Small intestine (tissue), 16 donors: ENCODE measurements around the gene GPATCH2. TPM values are rescaled to one million over a fixed set of nuclear protein-coding genes. Genes with fewer than 3 reads are reported as not detected.

Experiments
- DNase-seq, 2 donors: peaks; one replicate each; pipeline versions ENCODE4 v3.0.0 to v3.0.0-alpha.2; 2013
- FAIRE-seq: peaks from 2 replicates; lab custom pipeline; 2012; peaks lifted over from hg19 to GRCh38; lab: Jason Lieb, UNC
- H3K27ac ChIP-seq, 3 donors: one replicate each; pipeline ENCODE4 v1.5.1; 2013; ENCODE audit warnings: low read length in 2 of 3, mild to moderate bottlenecking in 2 of 3, control low read depth in 1 of 3, inconsistent platforms in 1 of 3, low read depth in 1 of 3, moderate library complexity in 1 of 3
- H3K27me3 ChIP-seq, 3 donors: one replicate each; pipeline ENCODE4 v1.6.1; 2013; ENCODE audit warnings: low read length in 3 of 3, inconsistent platforms in 1 of 3; ENCODE audit not compliant: control insufficient read depth in 3 of 3, insufficient read depth in 3 of 3
- H3K36me3 ChIP-seq, 3 donors: one replicate each; pipeline ENCODE4 v1.6.1; 2013; ENCODE audit warnings: low read length in 3 of 3, inconsistent platforms in 1 of 3, low read depth in 1 of 3, mild to moderate bottlenecking in 1 of 3, moderate library complexity in 1 of 3; ENCODE audit not compliant: control insufficient read depth in 3 of 3, insufficient read depth in 2 of 3
- H3K4me1 ChIP-seq, 3 donors: one replicate each; pipeline ENCODE4 v1.6.1; 2013; ENCODE audit warnings: low read length in 2 of 3, inconsistent platforms in 1 of 3, low read depth in 1 of 3, mild to moderate bottlenecking in 1 of 3, moderate library complexity in 1 of 3; ENCODE audit not compliant: control insufficient read depth in 3 of 3, insufficient read depth in 2 of 3
- H3K4me3 ChIP-seq, 3 donors: one replicate each; pipeline ENCODE4 v1.5.1; 2013; ENCODE audit warnings: low read length in 3 of 3, control low read depth in 1 of 3, inconsistent platforms in 1 of 3, low read depth in 1 of 3, mild to moderate bottlenecking in 1 of 3, moderate library complexity in 1 of 3
- H3K9me3 ChIP-seq, 2 donors: one replicate each; pipeline ENCODE4 v1.6.1; 2013; ENCODE audit warnings: low read depth in 1 of 2, low read length in 1 of 2; ENCODE audit not compliant: control insufficient read depth in 2 of 2, insufficient read depth in 1 of 2
- WGBS, 3 donors: extraction: QIAGEN DNeasy Blood & Tissue Kit; methylation state at CpG; one replicate each; pipeline ENCODE4 v1.1.7; 2013; 5-methylcytosine and 5-hydroxymethylcytosine counted together
- long read RNA-seq, 10 donors: transcript quantifications; one replicate each; lab custom pipeline, GENCODE V29; 2026
- polyA plus RNA-seq, 4 donors: library from polyadenylated mRNA; stranded (reverse) in 3 of 4; unstranded in 1 of 4; fragments of 200-250 nt in 3 of 4; fragments of 120-200 nt in 1 of 4; gene quantifications; one replicate each; pipeline versions ENCODE4 v1.2.1 to v1.2.3, GENCODE V29; 2013
- donor health status: healthy with polysubstance abuse.
- donor health status: control.
- donor health status: control.
- donor health status: Bipolar disorder and iron deficiency.
- donor health status: healthy.

GPATCH2 gene
- polyA plus RNA-seq, result 10 to 100 TPM in 1 of 4 donors, 1 to 10 TPM in 3; 2.7 to 21.9 (median 5.6) TPM
- long read RNA-seq, donor 1, result 0 reads
- long read RNA-seq, donor 2, result 0 reads
- long read RNA-seq, donor 3, partial matches to known transcripts, result 12 of 12 reads
- long read RNA-seq, donor 3, other reads (novel, unspliced or antisense), result 0 of 12 reads
- long read RNA-seq, donor 4, result 0 reads
- long read RNA-seq, donor 5, result 0 reads
- long read RNA-seq, donor 6, full-length matches to known transcripts, result 1 of 8 reads
- long read RNA-seq, donor 6, partial matches to known transcripts, result 7 of 8 reads
- long read RNA-seq, donor 6, other reads (novel, unspliced or antisense), result 0 of 8 reads
- long read RNA-seq, donor 7, result 0 reads
- long read RNA-seq, donor 8, result 0 reads
- long read RNA-seq, donor 9, result 0 reads
- long read RNA-seq, donor 10, partial matches to known transcripts, result 7 of 7 reads
- long read RNA-seq, donor 10, other reads (novel, unspliced or antisense), result 0 of 7 reads

DNA sequence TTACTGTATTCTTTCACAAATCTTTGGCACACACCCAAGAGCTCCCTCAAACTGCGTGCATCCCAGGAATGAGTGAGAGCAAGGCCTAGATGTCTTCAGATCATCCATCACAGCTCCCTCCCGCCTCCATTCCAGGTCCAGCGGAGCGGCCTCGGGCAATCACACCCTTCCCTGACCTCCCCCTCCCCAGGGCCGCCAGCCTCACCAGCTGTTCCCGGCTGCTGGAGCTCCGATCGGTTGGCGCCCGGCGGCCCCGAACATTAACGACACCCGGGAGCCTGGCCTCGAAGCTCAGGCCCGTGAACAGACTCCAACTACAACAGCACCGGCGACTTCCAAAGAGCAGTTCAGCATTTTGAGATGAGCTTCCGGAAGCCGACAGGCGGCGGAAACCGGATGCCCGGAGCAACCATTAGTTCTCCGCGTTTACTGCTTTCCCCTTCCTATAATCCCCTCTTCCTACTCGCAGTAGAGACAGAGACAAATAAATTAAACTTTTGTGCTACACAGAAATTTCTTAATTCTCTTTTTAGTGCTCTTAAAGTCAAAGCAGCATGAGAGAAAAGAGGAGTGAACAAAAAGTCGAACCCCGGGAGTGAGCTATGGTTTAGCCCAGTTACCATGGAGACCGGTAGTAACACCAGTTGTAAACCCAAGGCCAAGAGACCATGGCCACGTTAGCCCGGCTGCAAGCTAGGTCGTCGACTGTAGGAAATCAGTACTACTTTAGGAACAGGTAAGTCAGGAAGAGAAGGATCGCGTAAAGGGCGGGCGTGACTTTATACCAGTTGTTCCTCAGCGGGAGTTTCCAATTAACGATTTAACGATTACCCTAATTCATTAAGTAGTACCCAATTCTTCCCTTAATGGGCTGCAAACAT lies at the start of gene GPATCH2, which contains the start of gene SPATA17:
TSS of gene GPATCH2 (minus strand) at position 380 of the 881 bp plus-strand sequence. CDS start at position 261, 119 bp downstream.
TSS of gene SPATA17 (plus strand) at position 634 of the 881 bp plus-strand sequence. CDS start at position 669, 35 bp downstream.
- 1% methylated on average over 42 of the region's 42 CpGs for WGBS, 3 donors
- Histone ChIP-seq H3K27ac (peak within 1 kb of the TSS; percentile 78 to 93 (median 93)), H3K9me3 (no peaks in the 10 kb centered on the region), H3K4me3 (peak within 1 kb of the TSS; percentile 67 to 92 (median 73)), H3K4me1 (peaks cover 0 to 10% (median 6%) of the 10 kb centered on the region in 3 donors), H3K36me3 (no peaks in the 10 kb centered on the region), H3K27me3 (no peaks in the 10 kb centered on the region)
- DNase-seq (peak; percentile 88 to 95), FAIRE-seq (no peak)

- no peaks in the 10 kb centered on the region for H3K27me3 ChIP-seq
- peaks cover 0 to 4% (median 0%) of the 10 kb centered on the region in 3 donors for H3K36me3 ChIP-seq
- DNase-seq (no peak), FAIRE-seq (no peak)
- H3K9me3 ChIP-seq, result no peaks in the 10 kb centered on the region
- no peak overlapping the region for H3K27ac ChIP-seq
- no peak overlapping the region for H3K4me3 ChIP-seq
- H3K4me1 ChIP-seq, result no peaks in the 10 kb centered on the region
- 62 to 68% (median 67%) methylated on average over 4 of the region's 4 CpGs for WGBS, 3 donors
Observed at GRCh38 chr1:217674028-217674729, 43.3 kb upstream of the GPATCH2 start.

GRCh38 chr1:217673387-217673786 lies 42.5 kb upstream of the GPATCH2 start:
- WGBS, 3 donors, result 64 to 70% (median 66%) methylated on average over 2 of the region's 2 CpGs
- Histone ChIP-seq H3K9me3 (no peaks in the 10 kb centered on the region), H3K36me3 (peaks cover 0 to 4% (median 0%) of the 10 kb centered on the region in 3 donors), H3K27ac (no peak overlapping the region), H3K4me1 (no peaks in the 10 kb centered on the region), H3K4me3 (no peak overlapping the region), H3K27me3 (no peaks in the 10 kb centered on the region)
- DNase-seq, result no peak
- no peak for FAIRE-seq

GRCh38 chr1:217668351-217668940 lies 37.6 kb upstream of the GPATCH2 start:
- Histone ChIP-seq H3K4me3 (no peak overlapping the region), H3K4me1 (no peaks in the 10 kb centered on the region), H3K27me3 (no peaks in the 10 kb centered on the region), H3K9me3 (no peaks in the 10 kb centered on the region), H3K27ac (no peak overlapping the region), H3K36me3 (no peaks in the 10 kb centered on the region)
- FAIRE-seq (no peak), DNase-seq (no peak)
- 70 to 76% (median 72%) methylated on average over 2 of the region's 2 CpGs for WGBS, 3 donors

- peaks cover 0 to 5% of the 10 kb centered on the region in 2 donors for H3K9me3 ChIP-seq
- no peaks in the 10 kb centered on the region for H3K4me1 ChIP-seq
- no peak for FAIRE-seq
- H3K4me3 ChIP-seq, result no peak overlapping the region
- no peak for DNase-seq
- H3K36me3 ChIP-seq, result no peaks in the 10 kb centered on the region
- no peaks in the 10 kb centered on the region for H3K27me3 ChIP-seq
- H3K27ac ChIP-seq, result no peak overlapping the region
Observed at GRCh38 chr1:217661407-217661806, 30.5 kb upstream of the GPATCH2 start.

DNA sequence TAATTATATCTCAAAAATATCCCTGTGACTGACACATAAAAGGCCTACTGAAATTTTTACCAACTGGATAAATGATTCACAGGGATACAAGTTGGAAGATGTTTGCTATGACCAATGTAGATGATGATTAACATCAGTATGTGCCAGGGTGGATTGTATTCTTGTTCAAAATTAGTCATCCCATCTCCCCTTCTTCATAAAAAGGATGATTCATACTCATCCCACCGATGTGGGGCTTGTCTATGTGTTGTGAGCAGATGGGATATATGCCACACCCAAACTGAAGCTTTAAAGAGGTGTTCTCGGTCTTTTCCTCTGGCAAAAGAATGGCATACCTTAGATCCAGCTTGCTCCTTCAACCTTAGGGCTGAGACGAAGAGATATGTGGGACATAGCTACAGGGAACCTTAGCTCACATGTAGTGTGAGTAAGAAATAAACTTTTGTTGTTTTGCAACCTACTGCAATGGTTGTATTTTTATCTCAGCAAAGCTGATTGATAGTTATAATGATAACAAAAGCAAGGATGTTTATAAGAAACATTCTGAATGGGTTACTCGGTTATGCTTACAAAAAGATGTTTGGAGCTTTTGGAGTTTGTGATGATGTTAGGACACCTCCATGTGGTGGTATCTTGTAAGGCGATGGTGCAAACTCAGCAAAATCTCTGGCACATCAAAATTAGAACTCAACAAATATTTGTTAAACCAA lies 29.6 kb upstream of the GPATCH2 start:
- no peaks in the 10 kb centered on the region for H3K4me1 ChIP-seq
- WGBS, 3 donors, result 47 to 64% (median 53%) methylated on average over 5 of the region's 5 CpGs
- DNase-seq (peak; percentile 18 to 20), FAIRE-seq (no peak)
- H3K4me3 ChIP-seq, result no peak overlapping the region
- no peaks in the 10 kb centered on the region for H3K27me3 ChIP-seq
- H3K27ac ChIP-seq, result no peak overlapping the region
- peaks cover 0 to 5% of the 10 kb centered on the region in 2 donors for H3K9me3 ChIP-seq
- no peaks in the 10 kb centered on the region for H3K36me3 ChIP-seq

GRCh38 chr1:217650674-217651073 lies 19.8 kb upstream of the GPATCH2 start:
- no peaks in the 10 kb centered on the region for H3K9me3 ChIP-seq
- no peak for FAIRE-seq
- WGBS, 3 donors, result 91 to 96% (median 94%) methylated on average over 4 of the region's 4 CpGs

More at GRCh38 chr1:217650674-217651073, 19.8 kb upstream of the GPATCH2 start:
- H3K27me3 ChIP-seq, result no peaks in the 10 kb centered on the region
- H3K36me3 ChIP-seq, result no peaks in the 10 kb centered on the region
- H3K4me1 ChIP-seq, result no peaks in the 10 kb centered on the region
- DNase-seq, result no peak
- H3K27ac ChIP-seq, result no peak overlapping the region
- no peak overlapping the region for H3K4me3 ChIP-seq
